Glutamatergic neuron (in vitro differentiated cells): Measurements from ENCODE around the gene VPS13D. TPM values are rescaled to one million over a fixed set of nuclear protein-coding genes. Genes with fewer than 3 reads are reported as not detected.

Experiments used
- DNase-seq: peaks from one replicate; pipeline ENCODE4 v3.0.0; 2022
- H3K27ac Mint-ChIP-seq: one replicate; pipeline ENCODE4 v1.8.0; 2020; ENCODE audit warnings: mild to moderate bottlenecking, mixed read lengths, inconsistent platforms; ENCODE audit not compliant: unreplicated experiment
- H3K27me3 Mint-ChIP-seq: one replicate; pipeline ENCODE4 v1.8.0; 2020; ENCODE audit warnings: mild to moderate bottlenecking, moderate library complexity, mixed read lengths, inconsistent platforms; ENCODE audit not compliant: unreplicated experiment
- H3K36me3 Mint-ChIP-seq: one replicate; pipeline ENCODE4 v1.8.0; 2020; ENCODE audit warnings: mild to moderate bottlenecking, mixed read lengths, inconsistent platforms; ENCODE audit not compliant: unreplicated experiment
- H3K4me1 Mint-ChIP-seq: one replicate; pipeline ENCODE4 v1.8.0; 2020; ENCODE audit warnings: mild to moderate bottlenecking, low read depth, mixed read lengths, inconsistent platforms; ENCODE audit not compliant: unreplicated experiment
- H3K4me3 Mint-ChIP-seq: one replicate; pipeline ENCODE4 v1.8.0; 2020; ENCODE audit warnings: mild to moderate bottlenecking, mixed read lengths, inconsistent platforms; ENCODE audit not compliant: unreplicated experiment
- H3K9me3 Mint-ChIP-seq: one replicate; pipeline ENCODE4 v1.8.0; 2020; ENCODE audit warnings: mild to moderate bottlenecking, moderate library complexity, mixed read lengths, inconsistent platforms; ENCODE audit not compliant: unreplicated experiment
- CTCF ChIP-seq: fragments of 200-600 bp; sonication (generic); IDR thresholded peaks from one replicate; pipeline ENCODE4 v1.5.0; 2021; ENCODE audit not compliant: partially characterized antibody, unreplicated experiment
- total RNA-seq: library from RNA; stranded (reverse); fragmentation: NEBNext Ultra II Directional; extraction: Animal tissue kit (Norgen Biotek cat#: 25700); gene quantifications from one replicate; pipeline ENCODE4 v1.2.1, GENCODE V29; 2021; ENCODE audit not compliant: unreplicated experiment

VPS13D gene
- total RNA-seq, 1 donor from 2014 or later: 32.8 TPM

- Mint-ChIP-seq H3K4me1 (no peaks in the 10 kb centered on the region), H3K4me3 (no peak overlapping the region), H3K27me3 (peaks cover 2% of the 10 kb centered on the region), H3K36me3 (peaks cover 4% of the 10 kb centered on the region), H3K27ac (no peak overlapping the region), H3K9me3 (no peaks in the 10 kb centered on the region)
- TF ChIP-seq CTCF: no peak
- no peak for DNase-seq
Observed at GRCh38 chr1:12530462-12531178, 300.8 kb downstream of the VPS13D start.

DNA sequence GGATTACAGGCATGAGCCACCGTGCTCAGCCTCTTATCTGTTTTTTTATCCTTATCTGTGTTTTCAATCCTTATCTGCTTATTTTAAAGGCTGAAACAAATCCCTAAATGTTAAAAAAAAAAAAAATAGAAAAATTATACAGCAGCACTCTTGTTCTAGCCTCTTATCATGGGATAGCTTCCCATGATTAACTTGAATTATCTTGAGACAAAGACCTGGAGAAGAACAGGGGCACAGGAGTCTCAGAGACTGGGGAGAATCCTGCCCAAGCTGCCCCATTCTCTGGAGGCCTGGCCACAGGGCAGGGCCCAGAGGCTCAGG is 301.3 kb downstream of the VPS13D start:
- peaks cover 2% of the 10 kb centered on the region for H3K27me3 Mint-ChIP-seq
- no peaks in the 10 kb centered on the region for H3K9me3 Mint-ChIP-seq
- no peak for TF ChIP-seq CTCF
- H3K36me3 Mint-ChIP-seq: peaks cover 4% of the 10 kb centered on the region
- H3K27ac Mint-ChIP-seq: no peak overlapping the region
- H3K4me1 Mint-ChIP-seq: no peaks in the 10 kb centered on the region
- H3K4me3 Mint-ChIP-seq: no peak overlapping the region
- no peak for DNase-seq

- TF ChIP-seq CTCF: no peak
- peaks cover 2% of the 10 kb centered on the region for H3K27me3 Mint-ChIP-seq
- no peaks in the 10 kb centered on the region for H3K9me3 Mint-ChIP-seq
- H3K36me3 Mint-ChIP-seq: peaks cover 4% of the 10 kb centered on the region
- H3K4me3 Mint-ChIP-seq: no peak overlapping the region
- no peaks in the 10 kb centered on the region for H3K4me1 Mint-ChIP-seq
- DNase-seq: no peak
- no peak overlapping the region for H3K27ac Mint-ChIP-seq
Observed at GRCh38 chr1:12532405-12533315, 302.8 kb downstream of the VPS13D start.

DNA sequence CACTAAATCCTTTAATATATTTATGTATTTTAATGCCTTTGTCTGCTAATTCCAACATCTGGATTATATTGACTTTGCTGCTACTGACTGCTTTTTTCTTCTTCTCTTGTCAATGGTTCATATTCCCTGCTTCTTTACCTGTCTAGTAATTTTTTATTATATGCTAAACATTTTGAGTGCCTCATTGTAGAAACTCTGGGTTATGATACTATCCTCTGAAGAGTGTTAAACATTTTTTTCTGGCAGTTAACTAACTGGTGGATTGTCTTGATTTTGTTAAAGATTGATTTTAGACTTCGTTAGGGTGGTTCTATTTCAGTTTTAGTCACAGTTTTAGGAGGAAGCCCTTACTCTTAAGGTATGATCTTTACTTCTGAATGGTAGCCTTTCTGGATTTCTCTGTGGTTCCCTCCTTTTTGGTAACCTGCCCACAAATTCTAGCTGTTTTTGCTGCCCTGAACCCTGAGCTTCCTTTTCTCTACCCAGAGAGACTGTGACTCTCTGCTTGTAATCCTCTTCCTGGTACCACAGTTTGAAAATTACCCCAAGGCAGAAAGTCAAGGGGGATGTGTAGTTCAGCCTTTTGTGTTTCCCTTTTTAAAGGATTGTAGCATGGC is 306.3 kb downstream of the VPS13D start:
- H3K4me1 Mint-ChIP-seq: peaks cover 2% of the 10 kb centered on the region
- H3K9me3 Mint-ChIP-seq: no peaks in the 10 kb centered on the region
- no peak overlapping the region for H3K27ac Mint-ChIP-seq
- no peaks in the 10 kb centered on the region for H3K27me3 Mint-ChIP-seq
- H3K4me3 Mint-ChIP-seq: no peak overlapping the region
- no peak for DNase-seq
- H3K36me3 Mint-ChIP-seq: peaks cover 4% of the 10 kb centered on the region
- no peak for TF ChIP-seq CTCF
